T-helper 9 cell (primary cell): Measurements from ENCODE around the gene KRTAP1-1.
"Not testable (repeated sequence)": the region's sequence is repeated elsewhere in the genome, so short reads cannot be mapped to it uniquely, and the experiment has no call there.

Experiments
- DNase-seq: peaks from one replicate; pipeline ENCODE4 v3.0.0-alpha.2; 2020
- total RNA-seq, 2 donors: gene quantifications; one replicate each; lab custom pipeline; 2026; lab: John Stamatoyannopoulos, UW

Gene KRTAP1-1, protein sequence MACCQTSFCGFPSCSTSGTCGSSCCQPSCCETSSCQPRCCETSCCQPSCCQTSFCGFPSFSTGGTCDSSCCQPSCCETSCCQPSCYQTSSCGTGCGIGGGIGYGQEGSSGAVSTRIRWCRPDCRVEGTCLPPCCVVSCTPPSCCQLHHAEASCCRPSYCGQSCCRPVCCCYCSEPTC
- total RNA-seq = 0 reads per million in 2 donors

GRCh38 chr17:41040783-41041571 lies at the start of gene KRTAP1-1:
TSS of gene KRTAP1-1 (minus strand) at chr17:41041450. CDS start at chr17:41041397, 53 bp downstream.
- DNase-seq = not testable (repeated sequence)

GRCh38 chr17:41088760-41089352 lies 47.6 kb upstream of the KRTAP1-1 start:
- not testable (repeated sequence) for DNase-seq

- DNase-seq = not testable (repeated sequence)
Observed at GRCh38 chr17:41084100-41084856, 43.0 kb upstream of the KRTAP1-1 start, which contains the start of gene KRTAP4-7. TSS of gene KRTAP4-7 (plus strand) at chr17:41084150. CDS start at chr17:41084207, 57 bp downstream.

GRCh38 chr17:41083427-41083826 lies 42.2 kb upstream of the KRTAP1-1 start:
- DNase-seq = not testable (repeated sequence)

GRCh38 chr17:41082626-41083025 lies 41.4 kb upstream of the KRTAP1-1 start:
- no peak for DNase-seq

DNA sequence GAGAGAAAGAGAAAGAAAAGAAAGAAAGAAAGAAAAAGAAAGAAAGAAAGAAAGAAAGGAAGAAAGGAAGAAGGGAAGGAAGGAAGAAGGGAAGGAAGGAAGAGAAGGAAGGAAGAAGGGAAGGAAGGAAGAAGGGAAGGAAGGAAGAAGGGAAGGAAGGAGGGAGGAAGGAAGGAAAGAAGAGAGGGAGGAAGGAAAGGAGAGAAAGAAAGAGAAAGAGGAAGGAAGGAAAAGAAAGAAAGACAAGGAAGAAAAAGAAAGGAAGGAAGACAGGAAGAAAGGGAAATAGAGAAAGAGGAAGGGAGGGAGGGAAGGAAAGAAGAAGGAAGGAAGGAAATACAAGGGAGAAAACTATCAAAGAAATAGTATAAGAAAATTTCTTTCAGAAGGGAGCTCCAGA lies 35.5 kb upstream of the KRTAP1-1 start:
- no peak for DNase-seq

GRCh38 chr17:41073676-41074075 lies 32.4 kb upstream of the KRTAP1-1 start:
- no peak for DNase-seq

- no peak for DNase-seq
Observed at GRCh38 chr17:41071606-41072360, 30.5 kb upstream of the KRTAP1-1 start.

DNA sequence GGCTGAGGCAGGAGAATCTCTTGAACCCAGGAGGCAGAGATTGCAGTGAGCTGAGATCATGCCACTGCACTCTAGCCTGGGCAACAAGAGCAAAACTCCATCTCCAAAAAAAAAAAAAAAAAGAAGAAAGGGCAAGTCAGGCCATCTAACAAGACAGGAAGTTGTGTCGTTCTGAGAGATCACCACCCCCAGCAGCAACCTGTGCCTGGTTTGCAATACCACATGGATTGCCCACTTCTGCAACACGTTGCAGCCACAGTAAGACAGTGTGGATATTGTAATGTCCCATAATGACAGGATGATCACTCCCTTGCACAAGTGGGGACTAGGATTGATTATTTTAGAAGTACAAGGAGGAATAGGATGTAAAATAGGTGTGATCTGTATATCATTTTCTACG lies 27.8 kb upstream of the KRTAP1-1 start:
- no peak for DNase-seq

DNA sequence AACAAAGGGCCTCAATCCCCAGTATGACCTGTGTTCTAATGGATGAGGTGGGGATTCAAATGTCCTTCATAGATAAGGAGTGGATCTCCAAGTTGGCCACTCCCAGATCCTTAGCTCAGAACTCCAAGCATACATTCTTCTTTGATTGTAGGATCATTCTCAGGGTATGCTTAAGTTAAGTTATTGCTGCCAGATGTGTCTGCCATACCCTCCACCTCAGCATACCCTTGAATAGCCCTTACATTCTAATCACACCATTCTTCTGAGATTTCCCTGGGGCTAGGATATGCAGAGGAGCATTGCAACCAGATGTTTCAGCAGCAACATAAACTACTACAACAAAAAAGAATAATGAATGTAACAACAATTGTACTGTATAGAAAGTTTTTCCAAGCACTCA lies 26.0 kb upstream of the KRTAP1-1 start:
- no peak for DNase-seq

DNA sequence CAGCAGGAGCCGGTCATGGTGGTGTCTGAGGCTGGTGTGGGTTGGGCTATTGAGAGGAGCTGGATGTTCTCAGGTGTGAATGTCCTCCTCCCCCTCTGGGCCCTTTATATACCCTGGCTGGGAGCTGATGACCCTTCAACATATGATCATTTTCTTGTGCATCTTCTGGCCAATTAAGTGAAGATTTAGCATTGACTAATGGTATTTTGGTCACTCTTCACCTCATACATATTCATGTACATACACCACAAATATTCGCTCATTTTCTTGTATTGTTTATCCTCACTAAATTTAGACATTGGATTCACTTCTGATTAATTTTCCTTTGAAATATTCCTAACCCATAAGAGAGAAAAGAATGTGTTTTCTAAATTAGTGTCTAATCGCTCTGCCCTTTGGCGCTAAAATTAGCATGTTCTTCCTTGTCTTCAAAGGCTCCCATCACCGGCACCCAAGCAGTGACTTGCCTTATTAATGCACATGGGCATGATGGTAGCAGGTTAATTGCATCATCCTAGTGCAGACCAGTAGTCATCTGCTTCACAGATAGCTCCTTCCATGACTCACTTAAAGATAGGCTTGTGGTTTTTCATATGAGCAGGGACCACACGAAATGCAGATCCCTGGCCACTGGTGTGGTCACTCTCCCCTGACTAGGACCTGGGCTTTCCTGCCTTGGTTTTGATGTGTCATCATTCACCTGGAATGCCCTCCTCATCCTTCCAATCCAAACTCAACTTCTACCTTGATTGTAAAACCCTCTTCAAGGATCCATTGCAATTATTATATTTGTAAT lies 24.8 kb upstream of the KRTAP1-1 start, which contains the start of gene KRTAP2-4:
Gene KRTAP2-4 (minus strand): TSS at position 51 of the 796 bp plus-strand sequence. CDS start 34 bp downstream, at position 17.
- no peak for DNase-seq

DNA sequence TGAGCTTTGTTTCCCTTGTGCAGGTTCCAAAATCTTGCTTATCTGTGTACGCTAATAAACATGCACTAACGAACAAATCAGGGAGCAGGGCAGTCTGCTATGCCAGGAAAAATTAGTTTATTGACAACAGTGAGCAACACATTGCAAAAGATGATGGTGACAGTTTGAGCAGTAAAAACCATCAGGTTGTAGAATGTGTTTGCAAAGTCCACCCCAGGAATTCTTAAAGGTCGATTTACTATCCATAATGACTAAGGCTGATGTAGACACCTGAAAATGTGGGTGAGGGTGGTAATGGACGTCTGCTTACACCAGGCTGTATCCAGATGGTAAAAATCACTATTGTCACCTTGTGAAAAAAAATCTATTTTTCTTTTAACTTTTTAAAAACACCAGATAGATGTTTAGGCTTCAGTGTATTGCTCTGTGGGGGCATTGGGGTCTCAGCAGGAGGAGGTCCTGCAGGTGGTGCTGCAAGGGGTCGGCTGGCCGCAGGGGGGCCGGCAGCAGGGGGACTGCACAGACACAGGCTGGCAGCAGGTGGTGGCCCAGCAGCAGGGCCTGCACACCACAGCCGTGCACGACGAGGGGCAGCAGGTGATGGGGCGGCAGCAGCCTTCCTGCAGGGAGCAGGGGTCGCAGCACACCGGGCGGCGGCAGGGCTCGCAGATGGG lies 23.9 kb upstream of the KRTAP1-1 start:
- not testable (repeated sequence) for DNase-seq

DNA sequence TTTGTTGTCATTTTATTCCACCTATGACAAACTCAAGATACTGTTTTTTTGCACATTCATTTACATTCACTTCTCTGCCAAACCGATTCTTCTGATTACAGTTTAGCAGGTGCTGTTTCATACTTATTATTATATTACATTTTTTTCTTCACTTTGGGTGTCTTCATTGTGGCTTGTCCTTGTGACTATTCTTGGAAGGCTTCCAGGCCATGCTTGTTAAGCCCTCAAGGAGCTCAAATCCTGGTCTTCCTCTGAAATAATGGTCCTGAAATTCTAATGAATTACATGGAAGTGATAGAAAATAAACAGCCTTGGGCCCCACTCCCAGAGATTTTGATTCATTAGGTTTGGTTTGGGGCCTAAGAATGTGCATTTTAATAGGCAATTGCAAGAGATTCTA lies 23.1 kb upstream of the KRTAP1-1 start:
- DNase-seq = no peak

DNA sequence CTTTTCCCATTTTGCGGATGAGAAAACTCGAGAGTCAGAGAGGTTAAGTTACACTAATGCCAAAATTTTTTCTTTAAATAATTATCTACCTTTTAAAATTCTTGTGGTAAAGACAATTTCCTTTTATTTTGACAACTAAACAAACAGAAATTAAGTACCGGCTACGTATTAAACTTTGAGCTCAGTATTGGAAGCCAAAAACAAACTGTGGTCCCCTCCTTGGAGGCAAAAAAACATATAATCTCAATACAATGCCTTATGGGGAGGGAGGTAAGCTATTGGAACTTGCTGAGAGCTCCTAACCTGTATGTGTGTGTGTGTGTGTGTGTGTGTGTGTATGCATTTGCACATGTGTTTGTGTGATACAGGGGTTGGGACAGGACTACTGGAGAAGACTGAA lies 22.2 kb upstream of the KRTAP1-1 start:
- DNase-seq = no peak

- no peak for DNase-seq
Observed at GRCh38 chr17:41061964-41062363, 20.7 kb upstream of the KRTAP1-1 start.

DNA sequence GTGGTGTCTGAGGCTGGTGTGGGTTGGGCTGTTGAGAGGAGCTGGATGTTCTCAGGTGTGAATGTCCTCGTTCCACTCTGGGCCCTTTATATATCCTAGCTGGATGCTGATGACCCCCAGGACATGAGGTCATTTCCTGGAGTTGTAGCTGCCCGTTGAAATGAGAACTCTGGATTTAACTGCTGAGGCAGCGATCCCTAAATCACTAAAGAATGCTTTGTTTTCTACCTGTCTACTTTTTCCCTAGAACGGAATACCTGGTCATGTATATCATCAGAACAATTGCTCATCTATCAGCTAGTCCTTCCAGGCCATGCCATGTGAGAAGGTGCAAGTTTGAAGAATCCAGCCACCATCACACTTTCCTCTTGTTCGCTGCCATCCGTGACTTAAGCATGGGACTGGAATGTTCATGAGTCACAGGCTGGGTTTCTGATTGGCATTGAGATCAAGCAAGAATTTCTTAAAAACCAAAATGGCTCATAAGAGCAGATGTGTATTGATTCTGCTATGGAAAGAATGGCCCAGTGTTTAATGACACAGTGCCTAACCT lies 18.9 kb upstream of the KRTAP1-1 start, which contains the start of gene KRTAP2-3:
Gene KRTAP2-3 (minus strand): TSS at position 63 of the 553 bp plus-strand sequence. CDS start 64 bp downstream, outside the sequence.
- DNase-seq = no peak

- not testable (repeated sequence) for DNase-seq
Observed at GRCh38 chr17:41059276-41060051, 18.2 kb upstream of the KRTAP1-1 start.

- DNase-seq = no peak
Observed at GRCh38 chr17:41058741-41059140, 17.5 kb upstream of the KRTAP1-1 start.

GRCh38 chr17:41057547-41057946 lies 16.3 kb upstream of the KRTAP1-1 start:
- no peak for DNase-seq
